Uterus (tissue), 2 donors: Measurements from ENCODE around the gene BST1.

Source experiments
- POLR2A ChIP-seq, 2 donors: fragments of 450-650 bp; IDR thresholded peaks; one replicate each; pipeline ENCODE4 v1.6.1; 2016; ENCODE audit warnings: antibody characterized with exemption in 2 of 2, mild to moderate bottlenecking in 1 of 2, moderate library complexity in 1 of 2
- TF ChIP-seq, protein P1 (sequence below), 4 experiments: fragments of 200-600 bp in 2 of 4; fragments of 450-650 bp in 2 of 4; sonication (generic) in 2 of 4; IDR thresholded peaks; one replicate each; pipeline ENCODE4 v1.5.1; 2016 to 2019; ENCODE audit warnings: antibody characterized with exemption in 4 of 4, mild to moderate bottlenecking in 2 of 4, moderate library complexity in 1 of 4

DNA sequence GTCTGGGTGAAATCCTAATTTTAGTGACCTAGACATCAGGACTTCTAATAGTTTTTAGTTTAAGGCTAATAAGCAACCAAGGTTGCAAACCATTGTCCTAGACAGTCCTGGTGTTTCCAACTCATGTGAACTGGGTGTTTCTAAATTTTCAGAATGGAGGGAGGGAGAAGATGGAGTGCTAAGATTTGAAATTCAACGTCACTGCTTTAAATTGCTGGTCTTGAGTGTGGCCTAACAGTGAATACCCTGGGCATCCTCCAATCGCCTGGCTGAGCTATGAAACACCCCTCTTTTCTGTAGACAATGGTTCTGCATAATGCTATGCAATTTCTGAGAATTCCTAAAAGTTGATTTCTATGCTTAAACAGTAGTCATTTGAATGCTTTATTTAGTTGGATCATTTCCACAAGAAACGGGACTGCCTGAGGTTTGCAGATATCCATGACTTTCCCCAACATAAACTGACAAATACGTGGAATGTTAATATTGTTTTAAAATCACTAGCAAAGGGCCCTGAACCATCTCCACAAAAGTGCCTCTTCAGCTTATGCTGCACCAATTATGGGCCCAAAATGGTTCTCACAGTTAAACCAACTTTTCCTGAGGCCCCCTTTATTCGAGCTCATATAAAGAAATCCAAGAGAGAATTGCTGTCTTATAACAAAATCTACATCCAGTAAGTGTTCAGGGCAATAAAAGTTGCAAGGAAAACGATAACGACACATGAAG, 48.8 kb upstream of the BST1 start:
- TF ChIP-seq POLR2A (IDR thresholded peaks at IDR 0.05), result no peak
- TF ChIP-seq, protein P1, sequence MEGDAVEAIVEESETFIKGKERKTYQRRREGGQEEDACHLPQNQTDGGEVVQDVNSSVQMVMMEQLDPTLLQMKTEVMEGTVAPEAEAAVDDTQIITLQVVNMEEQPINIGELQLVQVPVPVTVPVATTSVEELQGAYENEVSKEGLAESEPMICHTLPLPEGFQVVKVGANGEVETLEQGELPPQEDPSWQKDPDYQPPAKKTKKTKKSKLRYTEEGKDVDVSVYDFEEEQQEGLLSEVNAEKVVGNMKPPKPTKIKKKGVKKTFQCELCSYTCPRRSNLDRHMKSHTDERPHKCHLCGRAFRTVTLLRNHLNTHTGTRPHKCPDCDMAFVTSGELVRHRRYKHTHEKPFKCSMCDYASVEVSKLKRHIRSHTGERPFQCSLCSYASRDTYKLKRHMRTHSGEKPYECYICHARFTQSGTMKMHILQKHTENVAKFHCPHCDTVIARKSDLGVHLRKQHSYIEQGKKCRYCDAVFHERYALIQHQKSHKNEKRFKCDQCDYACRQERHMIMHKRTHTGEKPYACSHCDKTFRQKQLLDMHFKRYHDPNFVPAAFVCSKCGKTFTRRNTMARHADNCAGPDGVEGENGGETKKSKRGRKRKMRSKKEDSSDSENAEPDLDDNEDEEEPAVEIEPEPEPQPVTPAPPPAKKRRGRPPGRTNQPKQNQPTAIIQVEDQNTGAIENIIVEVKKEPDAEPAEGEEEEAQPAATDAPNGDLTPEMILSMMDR (IDR thresholded peaks at IDR 0.05), result no peak
